MM.1S (cell line): ENCODE measurements around the gene OTC.

ENCODE experiments used
- DNase-seq: peaks from one replicate; pipeline ENCODE4 v3.0.0-alpha.2; 2015
- H2AFZ ChIP-seq: fragments of 300-600 bp; sonication (generic); 2 replicates; pipeline ENCODE4 v1.6.0; 2016; ENCODE audit warnings: antibody characterized with exemption, low read length
- H3F3A ChIP-seq: fragments of 300-600 bp; sonication (generic); 2 replicates; pipeline ENCODE4 v1.6.1; 2016; ENCODE audit warnings: mild to moderate bottlenecking, antibody characterized with exemption, low read length, moderate library complexity, mixed read lengths; ENCODE audit not compliant: insufficient read depth
- H3K27ac ChIP-seq: fragments of 300-600 bp; sonication (generic); 2 replicates; pipeline ENCODE4 v1.5.1; 2016; ENCODE audit warnings: mild to moderate bottlenecking, low read length
- H3K27me3 ChIP-seq: fragments of 300-600 bp; sonication (generic); replicated peaks from 2 replicates; pipeline ENCODE4 v1.6.0; 2016; ENCODE audit warnings: low read length; ENCODE audit not compliant: insufficient read depth
- H3K36me3 ChIP-seq: fragments of 300-600 bp; sonication (generic); replicated peaks from 2 replicates; pipeline ENCODE4 v1.6.1; 2016; ENCODE audit warnings: mild to moderate bottlenecking, low read length, mixed read lengths; ENCODE audit not compliant: insufficient read depth
- H3K4me1 ChIP-seq: fragments of 300-600 bp; sonication (generic); 2 replicates; pipeline ENCODE4 v1.6.1; 2016; ENCODE audit warnings: low read length, mixed read lengths
- H3K4me2 ChIP-seq: fragments of 300-600 bp; sonication (generic); 2 replicates; pipeline ENCODE4 v1.6.0; 2016; ENCODE audit warnings: low read depth, low read length
- H3K4me3 ChIP-seq: fragments of 300-600 bp; sonication (generic); 2 replicates; pipeline ENCODE4 v1.5.1; 2016; ENCODE audit warnings: low read length, mixed read lengths
- H3K79me2 ChIP-seq: fragments of 300-600 bp; sonication (generic); 2 replicates; pipeline ENCODE4 v1.6.1; 2016; ENCODE audit warnings: mixed run types, low read length, mixed read lengths
- H3K9ac ChIP-seq: fragments of 300-600 bp; sonication (generic); 2 replicates; pipeline ENCODE4 v1.6.1; 2016; ENCODE audit warnings: low read length, mixed read lengths
- H3K9me2 ChIP-seq: fragments of 300-600 bp; sonication (generic); replicated peaks from 2 replicates; pipeline ENCODE4 v1.6.1; 2016; ENCODE audit warnings: mild to moderate bottlenecking, low read length, mixed read lengths; ENCODE audit not compliant: insufficient read depth
- H3K9me3 ChIP-seq: fragments of 300-600 bp; sonication (generic); replicated peaks from 2 replicates; pipeline ENCODE4 v1.6.1; 2016; ENCODE audit warnings: mild to moderate bottlenecking, low read length, mixed read lengths; ENCODE audit not compliant: insufficient read depth
- H4K20me1 ChIP-seq: fragments of 300-600 bp; sonication (generic); 2 replicates; pipeline ENCODE4 v1.6.1; 2016; ENCODE audit warnings: mild to moderate bottlenecking, low read length, moderate library complexity, mixed read lengths; ENCODE audit not compliant: insufficient read depth
- EZH2 ChIP-seq: fragments of 300-600 bp; sonication (generic); optimal IDR thresholded peaks from 2 replicates; pipeline ENCODE3; 2017; ENCODE audit warnings: low read depth, mild to moderate bottlenecking, antibody characterized with exemption, low read length, mixed read lengths
- EZH2phosphoT487 ChIP-seq: fragments of 300-600 bp; sonication (generic); IDR thresholded peaks from 2 replicates; pipeline ENCODE4 v1.6.1; 2018; ENCODE audit warnings: antibody characterized with exemption, low read length
- TF ChIP-seq, protein P1 (sequence below): fragments of 300-600 bp; sonication (generic); IDR thresholded peaks from 2 replicates; pipeline ENCODE4 v1.5.1; 2016; ENCODE audit warnings: antibody characterized with exemption, low read length, mixed read lengths

The OTC gene

DNA sequence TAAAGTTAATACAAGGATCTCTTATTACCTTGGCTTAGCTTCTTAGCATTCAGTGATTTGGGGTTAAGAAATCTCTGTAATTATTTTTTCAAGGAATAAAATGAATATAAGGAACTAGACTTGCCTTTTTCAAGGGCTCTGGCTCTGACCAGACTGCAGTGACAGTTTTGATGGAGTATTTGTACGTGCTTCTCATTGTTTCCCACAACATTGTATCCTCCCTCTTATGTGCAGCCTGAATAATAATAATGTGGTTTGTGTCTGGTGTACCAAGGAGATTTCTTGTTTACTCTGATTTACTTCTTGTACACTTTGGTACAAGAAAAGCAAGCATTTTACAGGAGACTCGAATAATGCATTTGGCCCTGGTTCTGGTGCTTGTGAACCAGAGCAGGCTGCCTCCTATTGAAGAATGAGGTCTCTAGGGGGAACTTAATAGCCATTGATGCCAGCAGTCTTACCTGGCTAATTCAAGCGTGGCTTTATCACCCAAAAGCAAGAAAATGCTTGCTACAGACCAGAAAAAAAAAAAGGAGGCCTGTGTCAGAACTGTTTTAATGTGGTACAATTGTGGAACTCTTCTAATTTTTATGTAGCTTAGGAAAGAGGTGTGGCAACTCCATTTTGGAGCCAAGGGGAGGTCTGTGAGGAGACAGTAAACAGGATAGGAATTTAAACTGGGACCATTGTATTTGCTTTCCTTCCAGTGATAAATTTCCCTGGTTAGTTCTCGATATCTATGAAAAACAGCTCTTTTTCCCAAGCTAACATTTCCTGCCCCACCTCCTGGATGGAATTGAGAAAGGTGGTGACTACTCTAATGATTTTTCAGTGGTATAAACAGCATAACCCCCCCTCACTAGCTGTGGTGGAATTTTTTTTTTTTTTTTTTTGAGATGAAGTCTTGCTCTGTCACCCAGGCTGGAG is 5.6 kb downstream of the OTC start:
- H3K4me3 ChIP-seq = no peak overlapping the region
- H3K27me3 ChIP-seq = no peaks in the 10 kb centered on the region
- no peaks in the 10 kb centered on the region for H3K9me2 ChIP-seq
- H4K20me1 ChIP-seq = no peaks in the 10 kb centered on the region
- H3K9me3 ChIP-seq = no peaks in the 10 kb centered on the region
- TF ChIP-seq, protein P1, sequence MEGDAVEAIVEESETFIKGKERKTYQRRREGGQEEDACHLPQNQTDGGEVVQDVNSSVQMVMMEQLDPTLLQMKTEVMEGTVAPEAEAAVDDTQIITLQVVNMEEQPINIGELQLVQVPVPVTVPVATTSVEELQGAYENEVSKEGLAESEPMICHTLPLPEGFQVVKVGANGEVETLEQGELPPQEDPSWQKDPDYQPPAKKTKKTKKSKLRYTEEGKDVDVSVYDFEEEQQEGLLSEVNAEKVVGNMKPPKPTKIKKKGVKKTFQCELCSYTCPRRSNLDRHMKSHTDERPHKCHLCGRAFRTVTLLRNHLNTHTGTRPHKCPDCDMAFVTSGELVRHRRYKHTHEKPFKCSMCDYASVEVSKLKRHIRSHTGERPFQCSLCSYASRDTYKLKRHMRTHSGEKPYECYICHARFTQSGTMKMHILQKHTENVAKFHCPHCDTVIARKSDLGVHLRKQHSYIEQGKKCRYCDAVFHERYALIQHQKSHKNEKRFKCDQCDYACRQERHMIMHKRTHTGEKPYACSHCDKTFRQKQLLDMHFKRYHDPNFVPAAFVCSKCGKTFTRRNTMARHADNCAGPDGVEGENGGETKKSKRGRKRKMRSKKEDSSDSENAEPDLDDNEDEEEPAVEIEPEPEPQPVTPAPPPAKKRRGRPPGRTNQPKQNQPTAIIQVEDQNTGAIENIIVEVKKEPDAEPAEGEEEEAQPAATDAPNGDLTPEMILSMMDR = no peak
- no peak for TF ChIP-seq EZH2phosphoT487
- TF ChIP-seq EZH2 = no peak
- H3K36me3 ChIP-seq = no peaks in the 10 kb centered on the region
- no peak overlapping the region for H3K4me2 ChIP-seq
- H3F3A ChIP-seq = no peaks in the 10 kb centered on the region
- H3K79me2 ChIP-seq = no peaks in the 10 kb centered on the region
- H3K9ac ChIP-seq = no peak overlapping the region
- no peak overlapping the region for H2AFZ ChIP-seq
- no peak for DNase-seq
- H3K27ac ChIP-seq = no peak overlapping the region
- no peaks in the 10 kb centered on the region for H3K4me1 ChIP-seq

DNA sequence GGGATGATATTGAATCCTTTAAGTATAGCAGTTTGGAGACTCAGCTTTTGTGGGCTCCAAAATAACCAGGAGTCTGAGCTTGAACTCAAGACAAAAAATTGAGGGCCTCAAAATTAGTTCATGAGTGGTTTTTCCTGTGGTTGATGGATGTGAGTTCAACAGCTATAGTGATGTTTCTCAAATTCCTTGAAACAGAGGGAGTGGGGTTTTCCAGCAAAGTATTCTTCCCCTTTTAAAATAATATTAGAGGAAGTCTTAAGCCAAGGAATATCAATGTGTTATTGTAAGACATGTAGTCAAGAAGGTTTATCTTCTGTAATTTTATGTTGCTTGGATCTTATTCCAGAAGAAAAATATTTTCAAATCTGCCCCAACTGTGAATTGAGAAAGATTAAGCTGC is 10.6 kb downstream of the OTC start:
- no peaks in the 10 kb centered on the region for H3K27me3 ChIP-seq
- H3K27ac ChIP-seq = no peak overlapping the region
- H3K4me2 ChIP-seq = no peak overlapping the region
- H3F3A ChIP-seq = no peaks in the 10 kb centered on the region
- H2AFZ ChIP-seq = no peak overlapping the region
- H3K9ac ChIP-seq = no peak overlapping the region
- H3K4me3 ChIP-seq = no peak overlapping the region
- H3K36me3 ChIP-seq = no peaks in the 10 kb centered on the region
- TF ChIP-seq EZH2 (no peak), EZH2phosphoT487 (no peak)
- TF ChIP-seq, protein P1 = no peak
- H3K4me1 ChIP-seq = no peaks in the 10 kb centered on the region
- H3K9me2 ChIP-seq = no peaks in the 10 kb centered on the region
- H3K79me2 ChIP-seq = no peaks in the 10 kb centered on the region
- H3K9me3 ChIP-seq = no peaks in the 10 kb centered on the region
- no peaks in the 10 kb centered on the region for H4K20me1 ChIP-seq
- no peak for DNase-seq

DNA sequence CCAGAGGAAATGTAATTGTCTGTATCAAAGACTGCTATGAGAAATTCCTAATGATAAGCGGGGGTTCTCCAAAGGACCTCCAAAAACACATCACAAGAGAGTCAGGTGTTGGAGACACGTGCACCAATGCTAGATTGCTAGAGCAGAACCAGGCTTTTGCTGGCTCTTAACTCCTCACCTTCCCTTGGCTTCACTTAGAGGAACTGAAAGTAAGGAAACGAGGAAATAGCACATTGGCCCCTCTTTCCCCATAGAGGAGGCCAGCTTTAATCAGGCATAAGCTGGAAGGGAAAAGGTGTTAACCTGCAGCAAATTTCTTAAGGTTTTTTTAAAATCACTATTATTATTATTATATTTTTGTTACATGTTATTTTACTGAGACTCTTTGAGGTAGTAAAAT is 13.6 kb downstream of the OTC start:
- no peaks in the 10 kb centered on the region for H3K4me1 ChIP-seq
- no peaks in the 10 kb centered on the region for H3K36me3 ChIP-seq
- H3K27ac ChIP-seq = no peak overlapping the region
- no peaks in the 10 kb centered on the region for H4K20me1 ChIP-seq
- no peaks in the 10 kb centered on the region for H3K79me2 ChIP-seq
- no peak overlapping the region for H2AFZ ChIP-seq
- no peak for TF ChIP-seq EZH2
- TF ChIP-seq, protein P1 = no peak
- TF ChIP-seq EZH2phosphoT487 = no peak
- H3K27me3 ChIP-seq = no peaks in the 10 kb centered on the region
- DNase-seq = no peak
- no peak overlapping the region for H3K4me3 ChIP-seq
- no peaks in the 10 kb centered on the region for H3K9me2 ChIP-seq
- H3F3A ChIP-seq = no peaks in the 10 kb centered on the region
- H3K9me3 ChIP-seq = no peaks in the 10 kb centered on the region
- no peak overlapping the region for H3K9ac ChIP-seq
- H3K4me2 ChIP-seq = no peak overlapping the region
